H1 (cell line): ENCODE results near the gene YIF1A. TPM values are rescaled to one million over a fixed set of nuclear protein-coding genes. Genes with fewer than 3 reads are reported as not detected.

ENCODE experiments used
- GTF2F1 ChIP-seq: IDR thresholded peaks from 2 replicates; pipeline ENCODE4 v1.6.1; 2012; ENCODE audit warnings: low read depth, low read length, improper control_type of control experiment, borderline replicate concordance
- HDAC2 ChIP-seq, 2 experiments: fragments of 300-600 bp in 1 of 2; sonication (generic) in 1 of 2; IDR thresholded peaks; 2 replicates each; pipeline ENCODE4 v1.6.1; 2011 to 2012; ENCODE audit warnings: low read depth in 2 of 2, low read length in 2 of 2, mild to moderate bottlenecking in 2 of 2, moderate library complexity in 2 of 2, borderline replicate concordance in 1 of 2, inconsistent platforms in 1 of 2
- polyA plus RNA-seq, 7 experiments: library from polyadenylated mRNA; depleted of rRNA in 3 of 7; stranded (reverse) in 5 of 7; unstranded in 2 of 7; fragments of >200 nt in 5 of 7; fragments of 200-250 nt in 2 of 7; gene quantifications; 1 replicate in 5 of 7; 2 replicates in 1 of 7; 4 replicates in 1 of 7; pipeline versions ENCODE4 v1.2.1 to v1.2.3, GENCODE V29; 2011 to 2013; ENCODE audit warnings: missing spikeins in 2 of 7, mixed read lengths in 2 of 7
- total RNA-seq: library from RNA; stranded (reverse); fragmentation: NEBNext Ultra II Directional; extraction: Animal tissue kit (Norgen Biotek cat#: 25700); gene quantifications from 2 replicates; pipeline ENCODE4 v1.2.1, GENCODE V29; 2021

YIF1A gene
- total and polyA plus RNA-seq, 2 of the 8 experiments (the other 6 are each of a cell fraction or from before 2014, with no cell fraction given), result 70.1 to 178 TPM

DNA sequence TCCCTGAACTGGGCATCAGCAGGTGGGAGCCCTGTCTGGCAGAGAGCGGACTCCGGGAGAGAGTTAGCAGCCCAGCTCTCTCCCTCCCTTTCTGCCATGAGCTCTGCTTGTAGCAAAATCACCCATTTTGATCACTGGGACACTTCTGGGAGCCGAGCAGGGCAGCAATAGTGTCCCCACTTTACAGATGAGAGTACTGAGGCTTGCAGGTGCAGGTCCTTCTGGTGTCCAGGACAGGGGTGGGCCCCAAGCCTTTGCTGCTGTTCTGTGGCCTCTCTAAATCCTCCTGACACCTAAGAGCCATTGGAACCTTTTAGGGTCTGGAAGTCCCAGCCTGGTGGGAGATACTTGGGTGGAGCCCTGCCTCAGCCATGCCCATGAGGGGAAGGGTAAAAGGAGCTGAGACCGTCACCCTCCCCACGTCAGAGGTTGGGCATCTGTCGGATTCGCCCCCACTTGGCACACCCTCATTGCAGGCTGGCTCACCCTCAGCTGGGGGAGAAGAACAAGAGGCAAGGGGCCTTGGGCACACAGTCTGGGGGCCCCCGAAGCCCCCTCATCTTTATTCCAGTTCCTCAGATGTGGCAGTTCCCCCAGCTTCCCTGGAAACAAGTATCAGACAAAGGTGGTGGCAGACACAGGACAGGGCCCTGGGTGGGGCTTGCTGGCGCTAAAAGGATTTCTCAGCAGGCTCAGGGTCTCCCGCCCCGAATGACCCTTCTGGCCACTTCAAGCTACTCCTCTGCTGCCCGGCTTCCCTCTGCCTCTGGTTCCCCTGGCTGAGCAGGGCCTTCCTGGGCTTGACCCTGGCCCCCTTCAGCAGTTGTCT is 42.8 kb upstream of the YIF1A start (continued):
- TF ChIP-seq HDAC2 (IDR thresholded peaks at IDR 0.05; ENCODE audit: borderline replicate concordance in 1 of 2, low read depth in 2 of 2, low read length in 2 of 2) (no peak), GTF2F1 (no peak)
